ENCODE data around the gene PRL. TPM values are rescaled to one million over a fixed set of nuclear protein-coding genes. Genes with fewer than 3 reads are reported as not detected.

PRL gene
- total RNA-seq, 1 experiment from 2014 or later: not detected

DNA sequence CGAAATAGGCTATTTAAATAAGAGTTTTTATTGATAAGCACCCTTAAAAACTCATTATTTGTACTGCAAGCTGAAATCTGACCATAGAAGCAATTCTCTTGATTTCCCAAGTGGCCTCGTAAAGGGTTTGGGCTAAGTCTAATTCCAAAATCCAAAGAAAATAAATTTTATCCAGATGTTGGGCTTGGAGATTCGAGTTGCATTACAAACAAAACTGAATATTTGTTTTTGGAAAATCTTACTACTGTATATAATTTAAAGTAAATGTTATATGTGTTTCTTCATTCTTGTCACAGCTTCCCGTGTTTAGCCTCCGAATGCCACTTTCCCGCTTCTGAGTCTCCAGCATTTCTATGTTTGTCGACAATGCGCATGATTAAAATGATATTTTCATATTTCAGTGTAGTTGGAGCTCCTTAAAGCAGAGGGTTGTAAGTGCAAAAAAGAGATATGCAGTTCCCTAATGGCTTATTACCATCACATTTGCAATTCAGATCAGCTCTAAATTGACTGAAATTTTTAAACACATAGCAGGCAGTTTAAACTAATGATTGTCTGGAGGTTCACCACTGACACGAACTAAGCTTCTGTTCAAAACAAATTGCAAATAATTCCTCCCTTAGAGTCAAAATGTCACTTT is 47.0 kb downstream of the PRL start:
- Histone ChIP-seq H3K18ac (ENCODE audit: insufficient read length, low read depth, low read length) (no peak overlapping the region), H3K79me2 (ENCODE audit: insufficient read depth, low read length) (no peaks in the 10 kb centered on the region), H3K23me2 (ENCODE audit: insufficient read length, low read depth, low read length, poor library complexity, severe bottlenecking) (peaks cover 3% of the 10 kb centered on the region), H2BK120ac (ENCODE audit: low read depth, low read length, poor library complexity, severe bottlenecking) (no peak overlapping the region), H4K91ac (ENCODE audit: insufficient read length, low read depth, low read length) (no peak overlapping the region), H3K4ac (ENCODE audit: low read depth, low read length) (no peak overlapping the region), H2BK15ac (ENCODE audit: low read depth, low read length) (no peak overlapping the region), H2BK20ac (ENCODE audit: low read depth, low read length, poor library complexity, severe bottlenecking) (no peak overlapping the region), H3K4me2 (ENCODE audit: insufficient read depth, insufficient read length, low read length) (no peak overlapping the region), H2AFZ (ENCODE audit: low read length) (no peak overlapping the region), H3T11ph (ENCODE audit: low read length) (no peak overlapping the region), H4K8ac (replicated peaks; ENCODE audit: insufficient read length, low read depth, low read length) (no peak overlapping the region), H3K4me1 (ENCODE audit: insufficient read depth, low read length) (peaks cover 8% of the 10 kb centered on the region; the same call in 1 of the 2 replicates), H2AK5ac (ENCODE audit: insufficient read length, low read length) (no peak overlapping the region), H3K56ac (ENCODE audit: insufficient read length, low read depth, low read length) (no peak overlapping the region), H4K5ac (ENCODE audit: insufficient read length, low read depth, low read length) (no peak overlapping the region), H2BK12ac (ENCODE audit: insufficient read length, low read depth, low read length) (no peak overlapping the region), H3K23ac (ENCODE audit: insufficient read length, low read depth, low read length) (no peak overlapping the region), H4K20me1 (ENCODE audit: control insufficient read depth, insufficient read depth, insufficient read length) (no peaks in the 10 kb centered on the region), H3K14ac (ENCODE audit: insufficient read depth, low read length) (no peak overlapping the region), H3K9ac (ENCODE audit: extremely low read depth, insufficient read length, low read length) (no peak overlapping the region), H3K27ac (ENCODE audit: insufficient read length, low read depth, low read length) (no peak overlapping the region), H3K9me3 (ENCODE audit: control insufficient read depth, low read depth, low read length) (no peaks in the 10 kb centered on the region), H2BK5ac (ENCODE audit: insufficient read length, low read length) (no peak overlapping the region), H3K27me3 (ENCODE audit: insufficient read depth, low read length) (no peaks in the 10 kb centered on the region), H3K79me1 (ENCODE audit: insufficient read depth, low read depth, low read length, poor library complexity, severe bottlenecking) (no peaks in the 10 kb centered on the region)
- peaks cover 56 to 64% of the 10 kb centered on the region in 2 experiments for H3K4me1 Mint-ChIP-seq
- peak overlapping the region; percentile 71 to 99 (median 95); a peak in 6 of 7 replicates for H3K27ac Mint-ChIP-seq
- DNase-seq: no peak
- H3K9me3 Mint-ChIP-seq: no peaks in the 10 kb centered on the region
- H3K27me3 Mint-ChIP-seq (ENCODE audit: low read depth): no peaks in the 10 kb centered on the region
- TF ChIP-seq, protein P1, sequence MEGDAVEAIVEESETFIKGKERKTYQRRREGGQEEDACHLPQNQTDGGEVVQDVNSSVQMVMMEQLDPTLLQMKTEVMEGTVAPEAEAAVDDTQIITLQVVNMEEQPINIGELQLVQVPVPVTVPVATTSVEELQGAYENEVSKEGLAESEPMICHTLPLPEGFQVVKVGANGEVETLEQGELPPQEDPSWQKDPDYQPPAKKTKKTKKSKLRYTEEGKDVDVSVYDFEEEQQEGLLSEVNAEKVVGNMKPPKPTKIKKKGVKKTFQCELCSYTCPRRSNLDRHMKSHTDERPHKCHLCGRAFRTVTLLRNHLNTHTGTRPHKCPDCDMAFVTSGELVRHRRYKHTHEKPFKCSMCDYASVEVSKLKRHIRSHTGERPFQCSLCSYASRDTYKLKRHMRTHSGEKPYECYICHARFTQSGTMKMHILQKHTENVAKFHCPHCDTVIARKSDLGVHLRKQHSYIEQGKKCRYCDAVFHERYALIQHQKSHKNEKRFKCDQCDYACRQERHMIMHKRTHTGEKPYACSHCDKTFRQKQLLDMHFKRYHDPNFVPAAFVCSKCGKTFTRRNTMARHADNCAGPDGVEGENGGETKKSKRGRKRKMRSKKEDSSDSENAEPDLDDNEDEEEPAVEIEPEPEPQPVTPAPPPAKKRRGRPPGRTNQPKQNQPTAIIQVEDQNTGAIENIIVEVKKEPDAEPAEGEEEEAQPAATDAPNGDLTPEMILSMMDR (conservative IDR thresholded peaks at IDR 0.05): no peak
- peaks cover 0 to 7% (median 0%) of the 10 kb centered on the region in 3 experiments; a peak in 2 of 7 replicates for H3K36me3 Mint-ChIP-seq (ENCODE audit: insufficient read depth in 1 of 3, low read depth in 3 of 3)
- H3K4me3 Mint-ChIP-seq: peak overlapping the region in 1 of 2 experiments; percentile 16; a peak in 1 of 5 replicates
- WGBS (ENCODE audit: extremely low coverage, insufficient read length, low lambda C conversion rate): no CpG with 5 or more reads among the region's 9 CpGs

Data from H9 (cell line).